ENCODE data around the gene C16orf89. TPM values are rescaled to one million over a fixed set of nuclear protein-coding genes. Genes with fewer than 3 reads are reported as not detected.

The C16orf89 gene, protein sequence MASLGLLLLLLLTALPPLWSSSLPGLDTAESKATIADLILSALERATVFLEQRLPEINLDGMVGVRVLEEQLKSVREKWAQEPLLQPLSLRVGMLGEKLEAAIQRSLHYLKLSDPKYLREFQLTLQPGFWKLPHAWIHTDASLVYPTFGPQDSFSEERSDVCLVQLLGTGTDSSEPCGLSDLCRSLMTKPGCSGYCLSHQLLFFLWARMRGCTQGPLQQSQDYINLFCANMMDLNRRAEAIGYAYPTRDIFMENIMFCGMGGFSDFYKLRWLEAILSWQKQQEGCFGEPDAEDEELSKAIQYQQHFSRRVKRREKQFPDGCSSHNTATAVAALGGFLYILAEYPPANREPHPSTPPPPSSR
- 0.82 TPM in 1 of 2 replicates, not detected in the other for total RNA-seq (ENCODE audit: low replicate concordance)

GRCh38 chr16:5065813-5066212 lies at the start of gene C16orf89:
Gene C16orf89 (minus strand): TSS chr16:5065956. CDS start chr16:5065908, 48 bp downstream.

GRCh38 chr16:5097470-5098220 lies 31.9 kb upstream of the C16orf89 start, which contains the start of gene EEF2KMT:
Gene EEF2KMT (minus strand): TSS chr16:5097795. CDS start chr16:5097739, 56 bp downstream.

DNA sequence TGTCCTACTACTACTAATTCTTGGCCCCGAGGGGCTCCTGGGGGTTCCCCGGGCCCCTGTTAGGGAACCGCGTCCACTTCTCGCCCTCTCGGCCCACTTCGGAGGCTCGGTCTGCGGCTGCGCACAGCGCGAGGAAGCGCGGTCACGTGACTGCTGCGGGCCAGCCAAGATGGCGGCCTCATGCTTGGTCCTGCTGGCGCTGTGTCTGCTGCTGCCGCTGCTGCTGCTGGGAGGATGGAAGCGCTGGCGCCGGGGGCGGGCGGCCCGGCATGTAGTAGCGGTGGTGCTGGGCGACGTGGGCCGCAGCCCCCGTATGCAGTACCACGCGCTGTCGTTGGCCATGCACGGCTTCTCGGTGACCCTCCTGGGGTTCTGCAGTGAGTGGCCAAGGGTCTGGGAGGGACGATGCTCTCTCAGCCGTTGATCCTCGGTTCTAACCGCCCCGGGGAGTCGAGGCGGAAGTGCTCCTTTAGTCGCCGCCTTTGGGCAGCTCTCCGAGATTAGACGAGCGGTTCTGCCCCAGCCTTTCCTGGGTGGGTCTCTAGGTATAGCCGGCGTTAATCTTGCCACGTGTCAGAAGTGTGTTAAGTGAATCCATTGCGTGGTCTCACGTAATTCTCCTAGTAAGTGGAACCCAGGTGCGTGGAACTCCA lies 6.1 kb upstream of the C16orf89 start, which contains the start of gene ALG1:
TSS of gene ALG1 (plus strand) at position 163 of the 653 bp plus-strand sequence. CDS start at position 170, 7 bp downstream.

DNA sequence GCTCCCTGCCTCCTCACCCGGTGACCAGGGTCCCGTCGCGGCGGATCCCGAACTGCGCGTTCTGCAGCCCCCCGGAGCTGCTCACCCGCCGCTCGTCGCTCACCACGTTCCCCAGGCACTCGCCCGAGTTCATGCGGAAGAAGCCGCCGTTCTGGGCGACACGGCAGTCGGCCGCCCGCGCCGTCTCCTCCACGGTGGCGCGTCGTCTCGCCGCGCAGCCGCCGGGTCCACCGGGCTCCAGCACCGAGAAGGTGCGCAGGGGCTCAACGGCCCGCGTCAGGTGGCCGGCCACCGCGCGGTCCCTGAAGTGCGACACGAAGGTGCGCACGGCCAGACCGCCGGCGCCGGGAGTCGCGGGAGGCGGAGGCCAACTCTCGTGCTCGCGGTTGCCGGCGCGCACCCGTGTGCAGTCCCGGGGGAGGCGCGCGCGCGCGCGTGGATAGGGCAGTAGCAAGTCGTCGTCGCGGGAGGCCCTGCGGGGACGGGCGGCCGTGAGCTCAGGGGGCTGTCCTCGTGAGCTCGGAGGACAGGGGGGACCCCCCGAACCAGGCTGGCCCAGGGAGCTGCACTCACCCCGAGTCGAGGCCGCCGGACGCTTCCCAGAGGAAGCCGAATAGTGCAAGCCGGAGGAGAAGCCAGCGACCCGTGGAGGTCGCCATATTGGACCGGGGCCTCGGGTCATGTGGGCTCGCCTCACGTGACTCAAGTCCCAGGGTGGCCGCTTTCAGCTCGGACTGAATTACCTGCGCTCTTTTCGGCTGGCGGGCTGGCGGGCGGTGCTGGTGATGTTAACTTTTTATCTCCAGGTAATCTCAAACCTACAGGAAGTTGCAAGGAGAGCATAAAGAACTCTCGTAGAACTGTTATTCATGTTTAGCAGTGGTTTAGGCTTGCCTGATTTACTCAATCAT lies 32.2 kb downstream of the C16orf89 start, which contains the start of gene NAGPA:
TSS of gene NAGPA (minus strand) at position 680 of the 911 bp plus-strand sequence. CDS start at position 659, 21 bp downstream.

Other genes with a start within 250 kb of the C16orf89 start
- gene GLYR1, start 218.7 kb downstream of the C16orf89 start, total RNA-seq (ENCODE audit: low replicate concordance) = 33.1 and 35.6 TPM in 2 replicates
- gene UBN1, start 218.5 kb downstream of the C16orf89 start, total RNA-seq (ENCODE audit: low replicate concordance) = 11.4 and 17.8 TPM in 2 replicates
- gene PPL, start 128.8 kb downstream of the C16orf89 start, total RNA-seq (ENCODE audit: low replicate concordance) = 0.68 and 201 TPM in 2 replicates
- gene SEC14L5, start 107.6 kb downstream of the C16orf89 start, total RNA-seq (ENCODE audit: low replicate concordance) = 2.6 TPM in 1 of 2 replicates, not detected in the other
- 9.5 and 14.3 TPM in 2 replicates for gene NAGPA, start 32.0 kb downstream of the C16orf89 start, total RNA-seq (ENCODE audit: low replicate concordance)
- gene ALG1, start 5.9 kb upstream of the C16orf89 start, total RNA-seq (ENCODE audit: low replicate concordance) = 24.7 and 30.1 TPM in 2 replicates
- gene EEF2KMT, start 31.8 kb upstream of the C16orf89 start, total RNA-seq (ENCODE audit: low replicate concordance) = 6.4 and 9.7 TPM in 2 replicates